GM12801 (cell line): ENCODE results near the gene IL17B.

Experiments
- TF ChIP-seq, protein P1 (sequence below): IDR thresholded peaks from one replicate; pipeline ENCODE4 v1.5.1; 2011; ENCODE audit warnings: control low read depth; ENCODE audit not compliant: insufficient read length; ENCODE audit errors: extremely low read depth

IL17B gene

DNA sequence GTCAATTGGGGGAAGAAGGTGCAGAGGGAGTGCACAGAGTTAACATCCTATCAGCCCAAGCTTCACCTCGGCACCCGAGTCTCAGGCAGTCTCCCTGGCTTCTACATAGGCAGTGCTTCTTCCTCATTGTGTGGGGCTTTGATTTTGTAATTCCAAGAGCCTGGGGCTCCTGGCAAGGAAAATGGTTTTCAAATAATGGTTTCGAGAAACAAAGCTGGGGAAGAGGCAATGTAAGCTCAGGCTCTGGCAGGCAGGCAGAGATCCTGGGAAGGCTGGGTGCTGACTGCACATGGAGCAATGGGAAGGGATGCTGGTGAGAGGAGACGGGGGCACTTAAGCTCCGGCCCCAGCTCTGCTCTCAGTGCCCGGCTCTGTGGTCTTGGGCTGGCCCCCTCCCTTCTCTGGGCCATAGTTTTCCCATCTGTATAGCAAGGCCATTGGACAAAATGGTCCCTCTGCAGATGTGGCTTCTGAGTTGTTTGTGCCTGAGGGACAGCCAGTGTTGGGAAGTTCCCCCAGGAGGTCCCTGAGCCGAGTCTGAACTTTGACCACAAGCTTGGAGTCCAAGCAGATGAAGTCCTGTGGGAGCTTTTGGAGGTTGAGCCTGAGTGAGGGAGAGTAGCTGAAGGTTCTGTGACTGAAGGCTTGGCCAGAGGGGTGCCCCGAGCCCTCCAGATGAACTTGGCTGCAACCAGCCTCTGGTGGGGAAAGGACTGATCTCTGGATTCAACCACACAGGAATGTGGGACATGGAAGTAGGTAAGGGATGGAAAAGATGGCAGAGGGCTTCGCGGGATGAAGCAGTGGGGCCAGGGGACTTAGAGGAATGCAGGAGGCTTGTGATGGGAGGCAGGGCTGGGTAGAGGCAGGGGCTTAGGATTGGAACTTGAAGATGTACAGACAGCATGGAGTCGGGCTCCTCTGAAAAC is 28.5 kb upstream of the IL17B start:
- TF ChIP-seq, protein P1, sequence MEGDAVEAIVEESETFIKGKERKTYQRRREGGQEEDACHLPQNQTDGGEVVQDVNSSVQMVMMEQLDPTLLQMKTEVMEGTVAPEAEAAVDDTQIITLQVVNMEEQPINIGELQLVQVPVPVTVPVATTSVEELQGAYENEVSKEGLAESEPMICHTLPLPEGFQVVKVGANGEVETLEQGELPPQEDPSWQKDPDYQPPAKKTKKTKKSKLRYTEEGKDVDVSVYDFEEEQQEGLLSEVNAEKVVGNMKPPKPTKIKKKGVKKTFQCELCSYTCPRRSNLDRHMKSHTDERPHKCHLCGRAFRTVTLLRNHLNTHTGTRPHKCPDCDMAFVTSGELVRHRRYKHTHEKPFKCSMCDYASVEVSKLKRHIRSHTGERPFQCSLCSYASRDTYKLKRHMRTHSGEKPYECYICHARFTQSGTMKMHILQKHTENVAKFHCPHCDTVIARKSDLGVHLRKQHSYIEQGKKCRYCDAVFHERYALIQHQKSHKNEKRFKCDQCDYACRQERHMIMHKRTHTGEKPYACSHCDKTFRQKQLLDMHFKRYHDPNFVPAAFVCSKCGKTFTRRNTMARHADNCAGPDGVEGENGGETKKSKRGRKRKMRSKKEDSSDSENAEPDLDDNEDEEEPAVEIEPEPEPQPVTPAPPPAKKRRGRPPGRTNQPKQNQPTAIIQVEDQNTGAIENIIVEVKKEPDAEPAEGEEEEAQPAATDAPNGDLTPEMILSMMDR, result no peak

DNA sequence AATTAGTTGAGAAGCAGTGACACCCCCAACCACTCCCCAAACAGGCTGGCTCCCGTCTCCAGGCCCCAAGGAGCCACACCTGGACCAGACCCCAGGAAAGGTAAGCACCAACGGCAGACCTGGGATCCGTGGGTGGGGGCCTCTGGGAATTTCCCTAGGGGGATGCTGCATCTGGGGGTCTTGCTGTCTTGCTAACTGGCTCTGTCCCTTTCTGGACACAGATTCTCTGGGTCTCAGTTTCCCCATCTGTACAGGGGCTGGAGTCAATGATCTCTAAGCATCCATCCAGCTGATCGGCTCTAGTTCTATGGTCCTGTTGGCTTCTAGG is 27.9 kb upstream of the IL17B start:
- TF ChIP-seq, protein P1, result no peak

GRCh38 chr5:149406203-149406978 is 27.3 kb upstream of the IL17B start:
- TF ChIP-seq, protein P1, result no peak

GRCh38 chr5:149405550-149406202 is 26.6 kb upstream of the IL17B start:
- TF ChIP-seq, protein P1, result no peak

DNA sequence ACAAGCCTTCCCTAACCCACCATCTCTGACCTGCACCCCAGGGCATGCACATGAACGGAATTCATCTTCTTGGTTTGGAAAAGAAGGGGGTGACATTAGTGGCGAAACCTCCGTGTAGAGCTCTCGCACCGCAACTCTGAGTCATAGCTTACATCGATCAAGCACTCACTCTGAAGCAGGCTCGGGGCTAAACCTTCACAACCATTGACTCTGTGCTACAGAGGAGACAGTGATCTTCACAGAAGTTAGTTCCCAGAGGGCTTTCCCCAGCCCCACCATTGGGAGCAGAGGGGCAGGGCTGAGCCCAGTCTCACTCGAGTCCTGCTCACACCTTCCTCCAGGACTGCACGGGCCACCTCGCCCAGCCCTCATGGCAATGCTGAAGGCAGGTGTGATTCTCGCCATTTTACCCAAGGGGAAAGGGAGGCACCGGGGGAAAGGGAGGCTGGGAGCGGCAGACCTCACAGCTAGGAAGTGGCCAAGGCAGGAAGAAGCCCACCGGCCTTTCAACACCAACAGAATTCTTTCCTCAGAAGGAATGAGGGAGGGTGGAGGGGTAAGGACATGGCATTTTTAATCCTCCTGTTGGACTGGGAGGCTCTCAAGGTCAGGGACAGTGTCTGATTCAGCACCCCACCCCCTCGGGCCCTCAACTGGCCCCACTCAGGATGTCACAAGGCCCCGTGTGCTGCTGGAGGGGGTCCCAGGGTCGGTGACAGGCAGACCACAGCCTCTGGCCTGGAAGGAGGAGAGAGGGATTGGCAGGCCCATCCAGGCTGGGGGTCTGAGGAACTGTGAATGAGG is 25.9 kb upstream of the IL17B start:
- TF ChIP-seq, protein P1, result no peak

DNA sequence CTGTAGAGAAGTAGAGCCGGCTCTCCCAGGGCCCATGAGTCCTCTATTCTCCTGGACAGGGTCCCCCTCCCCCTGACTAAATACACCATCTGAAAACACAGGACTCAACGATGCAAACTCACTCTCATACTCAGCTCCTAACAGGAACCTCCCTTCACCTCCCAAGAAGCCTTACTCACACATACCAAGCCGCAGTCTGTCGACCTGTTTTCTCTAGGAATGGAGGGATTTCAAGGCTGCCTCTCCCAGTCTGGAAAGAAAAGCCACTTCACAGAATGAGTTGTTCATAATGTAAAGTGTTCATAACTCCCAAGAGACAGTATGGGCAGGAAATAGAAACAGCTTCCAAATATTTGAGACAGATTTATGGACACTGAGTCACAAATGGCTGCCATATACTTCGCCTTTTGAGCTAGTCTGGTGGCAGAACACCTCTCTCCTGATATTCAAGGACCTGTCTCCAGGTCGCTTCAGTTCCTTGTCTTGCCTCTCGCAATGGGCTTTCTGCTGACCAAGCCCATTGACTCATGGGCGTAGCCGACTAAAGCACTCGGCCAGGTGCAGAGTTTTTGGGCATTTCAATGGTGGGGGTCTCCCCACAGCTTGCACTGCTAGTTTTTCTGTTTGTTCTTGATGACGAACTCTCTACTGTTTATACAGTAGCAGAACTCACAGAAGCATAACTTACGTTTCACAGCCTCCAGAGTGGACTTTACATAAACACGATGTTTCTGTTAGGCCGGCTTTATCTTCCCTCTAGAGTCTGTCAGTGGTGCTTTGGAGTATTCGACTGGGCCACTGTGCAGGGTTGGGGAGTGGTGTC is 25.0 kb upstream of the IL17B start:
- TF ChIP-seq, protein P1, result no peak
